Neuron (in vitro differentiated cells): ENCODE data around the gene SLX4IP.

ENCODE experiments used
- H2AFZ ChIP-seq: one replicate; pipeline ENCODE4 v1.6.1; 2013; ENCODE audit warnings: low read depth, mild to moderate bottlenecking, inconsistent platforms, low read length, moderate library complexity
- H3K27me3 ChIP-seq: one replicate; pipeline ENCODE4 v1.6.1; 2013; ENCODE audit warnings: low read length; ENCODE audit not compliant: insufficient read depth
- H3K36me3 ChIP-seq: one replicate; pipeline ENCODE4 v1.6.1; 2013; ENCODE audit warnings: low read length; ENCODE audit not compliant: insufficient read depth
- H3K4me1 ChIP-seq: one replicate; pipeline ENCODE4 v1.6.1; 2013; ENCODE audit warnings: low read length; ENCODE audit not compliant: insufficient read depth
- H3K4me3 ChIP-seq: 2 replicates; pipeline ENCODE4 v1.5.1; 2013; ENCODE audit warnings: mild to moderate bottlenecking, low read length, moderate library complexity
- H3K9me3 ChIP-seq: one replicate; pipeline ENCODE4 v1.6.1; 2013; ENCODE audit warnings: low read length

The SLX4IP gene

GRCh38 chr20:10671919-10672623 lies 237.0 kb downstream of the SLX4IP start:
- peaks cover 20% of the 10 kb centered on the region for H3K36me3 ChIP-seq
- H3K4me3 ChIP-seq: peak overlapping the region; percentile 81
- H3K4me1 ChIP-seq: peaks cover 46% of the 10 kb centered on the region
- no peaks in the 10 kb centered on the region for H3K27me3 ChIP-seq
- H3K9me3 ChIP-seq: no peaks in the 10 kb centered on the region
- no peak overlapping the region for H2AFZ ChIP-seq

GRCh38 chr20:10672624-10673127 lies 237.6 kb downstream of the SLX4IP start:
- peaks cover 18% of the 10 kb centered on the region for H3K36me3 ChIP-seq
- H3K4me1 ChIP-seq: peaks cover 40% of the 10 kb centered on the region
- no peak overlapping the region for H2AFZ ChIP-seq
- H3K27me3 ChIP-seq: no peaks in the 10 kb centered on the region
- no peaks in the 10 kb centered on the region for H3K9me3 ChIP-seq
- H3K4me3 ChIP-seq: peak overlapping the region; percentile 81

DNA sequence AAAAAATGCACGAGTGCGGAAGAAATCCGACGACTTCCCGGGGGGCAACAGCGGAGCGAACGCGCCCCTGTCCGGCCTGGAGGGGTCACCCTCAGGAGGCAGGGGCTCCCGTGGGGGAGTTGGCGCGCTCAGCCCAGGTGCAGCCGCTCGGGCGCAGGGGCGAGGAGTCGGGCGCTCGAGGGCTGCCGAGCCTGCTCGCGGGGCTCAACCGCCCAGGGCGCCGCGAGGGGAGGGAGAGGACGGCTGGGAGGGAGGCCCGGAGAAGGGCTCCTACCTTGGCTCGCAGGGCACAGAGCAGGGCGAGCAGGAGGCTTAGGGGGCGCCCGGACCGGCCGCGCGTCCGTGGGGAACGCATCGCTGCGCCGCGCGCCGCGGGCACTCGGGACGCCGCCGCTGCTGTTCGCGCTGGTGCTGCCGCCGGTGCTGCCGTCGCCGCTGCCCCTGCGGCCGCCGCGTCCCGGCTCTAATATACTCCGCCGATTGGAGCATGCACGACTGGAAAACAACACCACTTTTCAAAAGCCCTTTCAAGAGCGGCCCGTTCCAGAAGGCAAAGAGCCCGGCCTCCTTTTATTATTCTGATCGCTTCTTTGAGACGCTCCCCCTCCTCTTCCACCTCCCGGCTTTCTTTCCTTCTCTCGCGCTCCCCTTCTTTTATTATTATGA lies 238.2 kb downstream of the SLX4IP start:
- no peaks in the 10 kb centered on the region for H3K9me3 ChIP-seq
- no peak overlapping the region for H2AFZ ChIP-seq
- no peaks in the 10 kb centered on the region for H3K27me3 ChIP-seq
- H3K4me3 ChIP-seq: peak overlapping the region; percentile 81
- peaks cover 16% of the 10 kb centered on the region for H3K36me3 ChIP-seq
- peaks cover 34% of the 10 kb centered on the region for H3K4me1 ChIP-seq

GRCh38 chr20:10673842-10674683 lies 239.0 kb downstream of the SLX4IP start, which contains the start of gene JAG1:
Gene JAG1 (minus strand): TSS chr20:10673999. CDS start chr20:10673530, 469 bp downstream.
- H3K4me3 ChIP-seq: peak within 1 kb of the TSS; percentile 81
- H3K9me3 ChIP-seq: no peaks in the 10 kb centered on the region
- H3K36me3 ChIP-seq: peaks cover 9% of the 10 kb centered on the region
- H3K4me1 ChIP-seq: peaks cover 27% of the 10 kb centered on the region
- H2AFZ ChIP-seq: peak within 1 kb of the TSS; percentile 90
- H3K27me3 ChIP-seq: no peaks in the 10 kb centered on the region

GRCh38 chr20:10674684-10675449 lies 239.8 kb downstream of the SLX4IP start:
- peaks cover 20% of the 10 kb centered on the region for H3K4me1 ChIP-seq
- H3K27me3 ChIP-seq: no peaks in the 10 kb centered on the region
- H3K9me3 ChIP-seq: no peaks in the 10 kb centered on the region
- peak overlapping the region; percentile 90 for H2AFZ ChIP-seq
- H3K36me3 ChIP-seq: peaks cover 9% of the 10 kb centered on the region
- H3K4me3 ChIP-seq: peak overlapping the region; percentile 81

DNA sequence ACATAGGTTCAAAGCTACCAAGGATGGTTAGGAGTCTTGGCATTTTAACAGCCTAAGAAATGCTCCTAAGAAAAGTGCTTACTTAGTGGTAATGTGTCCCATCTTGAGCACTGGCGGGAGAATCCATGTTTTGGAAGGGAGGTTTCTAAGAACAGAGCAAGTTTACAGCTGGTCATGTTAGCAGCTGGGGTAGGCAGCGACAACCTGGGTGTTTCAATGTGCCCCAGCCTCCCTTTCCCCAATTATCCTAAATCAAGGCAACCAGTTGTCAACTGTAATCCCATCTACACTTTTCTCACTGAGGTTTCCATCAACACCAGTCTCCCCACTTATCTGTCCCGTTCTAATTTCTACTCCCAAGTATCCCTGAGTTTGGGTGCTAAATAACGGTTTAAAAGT lies 240.3 kb downstream of the SLX4IP start:
- Histone ChIP-seq H3K4me3 (peak overlapping the region; percentile 81), H3K27me3 (no peaks in the 10 kb centered on the region), H3K36me3 (peaks cover 6% of the 10 kb centered on the region)

GRCh38 chr20:10676518-10676917 lies 241.4 kb downstream of the SLX4IP start:
- Histone ChIP-seq H3K27me3 (no peaks in the 10 kb centered on the region), H3K4me3 (no peak overlapping the region), H3K36me3 (peaks cover 6% of the 10 kb centered on the region), H3K9me3 (no peaks in the 10 kb centered on the region), H3K4me1 (peaks cover 5% of the 10 kb centered on the region), H2AFZ (no peak overlapping the region)

More for the DNA sequence above, 240.3 kb downstream of the SLX4IP start:
- no peaks in the 10 kb centered on the region for H3K9me3 ChIP-seq
- H2AFZ ChIP-seq: no peak overlapping the region
- peaks cover 14% of the 10 kb centered on the region for H3K4me1 ChIP-seq
